GM12873 (cell line): ENCODE results near the gene FGGY.

Source experiments
- CTCF ChIP-seq: IDR thresholded peaks from 2 replicates; pipeline ENCODE4 v1.5.1; 2012; ENCODE audit warnings: low read depth, mild to moderate bottlenecking, moderate library complexity, low read length, control low read depth; ENCODE audit not compliant: insufficient read depth; ENCODE audit errors: missing control alignments

The FGGY gene

GRCh38 chr1:59804301-59804700 lies 507.4 kb downstream of the FGGY start:
- no peak for TF ChIP-seq CTCF

GRCh38 chr1:59805554-59805953 lies 508.7 kb downstream of the FGGY start:
- TF ChIP-seq CTCF = no peak
